NB4 (cell line): ENCODE measurements around the gene PCSK5.

Source experiments
- MYC ChIP-seq: IDR thresholded peaks from 2 replicates; pipeline ENCODE4 v1.6.1; 2011; ENCODE audit warnings: low read depth, low read length
- POLR2A ChIP-seq: IDR thresholded peaks from 2 replicates; pipeline ENCODE4 v1.6.1; 2011; ENCODE audit warnings: mild to moderate bottlenecking; ENCODE audit not compliant: insufficient read length; ENCODE audit errors: extremely low read depth
- TF ChIP-seq, protein P1 (sequence below): IDR thresholded peaks from one replicate; pipeline ENCODE4 v1.5.1; 2012; ENCODE audit warnings: low read depth, low read length
- TF ChIP-seq, protein P2 (sequence below): IDR thresholded peaks from 2 replicates; pipeline ENCODE4 v1.6.1; 2011; ENCODE audit warnings: low read depth, low read length

DNA sequence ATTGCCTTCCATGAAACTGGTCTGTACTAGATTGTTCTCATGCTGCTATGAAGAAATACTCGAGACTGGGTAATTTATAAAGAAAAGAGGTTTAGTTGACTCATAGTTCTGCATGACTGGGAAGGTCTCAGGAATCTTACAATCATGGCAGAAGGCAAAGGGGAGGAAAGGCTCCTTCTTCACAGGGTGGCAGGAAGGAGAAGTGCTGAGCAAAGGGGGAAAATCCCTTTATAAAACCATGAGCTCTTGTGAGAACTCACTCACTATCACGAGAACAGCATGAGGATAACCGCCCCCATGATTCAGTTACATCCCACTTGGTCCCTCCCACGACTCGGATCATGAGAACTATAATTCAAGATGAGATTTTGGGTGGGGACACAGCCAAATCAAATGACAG lies 340.5 kb downstream of the PCSK5 start:
- TF ChIP-seq, protein P1, sequence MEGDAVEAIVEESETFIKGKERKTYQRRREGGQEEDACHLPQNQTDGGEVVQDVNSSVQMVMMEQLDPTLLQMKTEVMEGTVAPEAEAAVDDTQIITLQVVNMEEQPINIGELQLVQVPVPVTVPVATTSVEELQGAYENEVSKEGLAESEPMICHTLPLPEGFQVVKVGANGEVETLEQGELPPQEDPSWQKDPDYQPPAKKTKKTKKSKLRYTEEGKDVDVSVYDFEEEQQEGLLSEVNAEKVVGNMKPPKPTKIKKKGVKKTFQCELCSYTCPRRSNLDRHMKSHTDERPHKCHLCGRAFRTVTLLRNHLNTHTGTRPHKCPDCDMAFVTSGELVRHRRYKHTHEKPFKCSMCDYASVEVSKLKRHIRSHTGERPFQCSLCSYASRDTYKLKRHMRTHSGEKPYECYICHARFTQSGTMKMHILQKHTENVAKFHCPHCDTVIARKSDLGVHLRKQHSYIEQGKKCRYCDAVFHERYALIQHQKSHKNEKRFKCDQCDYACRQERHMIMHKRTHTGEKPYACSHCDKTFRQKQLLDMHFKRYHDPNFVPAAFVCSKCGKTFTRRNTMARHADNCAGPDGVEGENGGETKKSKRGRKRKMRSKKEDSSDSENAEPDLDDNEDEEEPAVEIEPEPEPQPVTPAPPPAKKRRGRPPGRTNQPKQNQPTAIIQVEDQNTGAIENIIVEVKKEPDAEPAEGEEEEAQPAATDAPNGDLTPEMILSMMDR: no peak
- no peak for TF ChIP-seq POLR2A
- TF ChIP-seq, protein P2, sequence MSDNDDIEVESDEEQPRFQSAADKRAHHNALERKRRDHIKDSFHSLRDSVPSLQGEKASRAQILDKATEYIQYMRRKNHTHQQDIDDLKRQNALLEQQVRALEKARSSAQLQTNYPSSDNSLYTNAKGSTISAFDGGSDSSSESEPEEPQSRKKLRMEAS: no peak
- TF ChIP-seq MYC: no peak
